ENCODE measurements around the gene BICDL1. TPM values are rescaled to one million over a fixed set of nuclear protein-coding genes. Genes with fewer than 3 reads are reported as not detected.

BICDL1 gene
- total and polyA plus RNA-seq, 2 experiments from 2014 or later: 3.5 to 3.7 TPM

DNA sequence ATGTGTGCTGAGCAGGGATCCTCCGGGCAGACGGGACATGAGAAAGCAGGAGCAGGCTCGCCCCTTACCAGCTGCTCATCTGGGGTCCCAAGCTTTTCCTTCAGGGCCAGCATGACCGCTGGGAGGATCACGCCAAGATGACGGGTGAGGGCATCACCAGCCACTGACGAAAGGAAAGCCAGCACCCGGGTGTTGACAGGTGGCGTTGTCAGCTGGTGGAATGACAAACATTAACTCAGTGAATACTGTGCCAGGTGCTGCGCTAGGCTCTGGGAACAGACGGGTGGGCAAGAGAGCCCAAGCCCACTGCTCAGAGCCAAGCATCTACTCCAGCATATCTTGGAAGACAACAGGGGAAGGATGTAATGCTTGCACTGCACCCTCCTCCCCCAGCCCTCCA lies 148.8 kb downstream of the BICDL1 start:
- Histone ChIP-seq H3K4me1 (ENCODE audit: low read depth) (no peaks in the 10 kb centered on the region), H3K27me3 (no peaks in the 10 kb centered on the region), H3K27ac (no peak overlapping the region), H3K4me3 (no peak overlapping the region), H3K36me3 (peaks cover 86% of the 10 kb centered on the region), H3K9me3 (ENCODE audit: low read depth) (no peaks in the 10 kb centered on the region)
- TF ChIP-seq, protein P1, sequence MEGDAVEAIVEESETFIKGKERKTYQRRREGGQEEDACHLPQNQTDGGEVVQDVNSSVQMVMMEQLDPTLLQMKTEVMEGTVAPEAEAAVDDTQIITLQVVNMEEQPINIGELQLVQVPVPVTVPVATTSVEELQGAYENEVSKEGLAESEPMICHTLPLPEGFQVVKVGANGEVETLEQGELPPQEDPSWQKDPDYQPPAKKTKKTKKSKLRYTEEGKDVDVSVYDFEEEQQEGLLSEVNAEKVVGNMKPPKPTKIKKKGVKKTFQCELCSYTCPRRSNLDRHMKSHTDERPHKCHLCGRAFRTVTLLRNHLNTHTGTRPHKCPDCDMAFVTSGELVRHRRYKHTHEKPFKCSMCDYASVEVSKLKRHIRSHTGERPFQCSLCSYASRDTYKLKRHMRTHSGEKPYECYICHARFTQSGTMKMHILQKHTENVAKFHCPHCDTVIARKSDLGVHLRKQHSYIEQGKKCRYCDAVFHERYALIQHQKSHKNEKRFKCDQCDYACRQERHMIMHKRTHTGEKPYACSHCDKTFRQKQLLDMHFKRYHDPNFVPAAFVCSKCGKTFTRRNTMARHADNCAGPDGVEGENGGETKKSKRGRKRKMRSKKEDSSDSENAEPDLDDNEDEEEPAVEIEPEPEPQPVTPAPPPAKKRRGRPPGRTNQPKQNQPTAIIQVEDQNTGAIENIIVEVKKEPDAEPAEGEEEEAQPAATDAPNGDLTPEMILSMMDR (IDR thresholded peaks at IDR 0.05; ENCODE audit: low read depth, low read length): no peak
- no peak for DNase-seq (ENCODE audit: low read depth in 1 of 2, low spot score in 1 of 2)

DNA sequence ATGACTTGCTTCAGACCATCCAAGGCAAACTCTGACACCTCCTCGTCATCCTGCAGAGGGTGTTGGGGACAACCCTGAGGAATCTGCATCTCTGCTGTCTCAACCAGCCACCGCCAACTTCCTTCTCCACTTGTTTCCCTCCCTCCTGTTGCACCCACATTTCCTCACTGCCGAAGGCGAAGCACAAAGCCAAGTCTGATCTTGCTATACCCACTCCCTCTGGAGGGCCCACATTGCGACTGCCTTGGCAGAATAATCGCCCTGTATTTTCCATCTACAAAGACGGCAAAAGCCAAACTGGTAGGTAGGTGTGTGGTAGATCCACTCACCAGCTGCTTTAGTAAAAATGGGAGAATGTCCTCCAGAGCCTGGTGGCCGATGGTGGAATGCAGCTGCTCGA lies 149.3 kb downstream of the BICDL1 start:
- H3K4me3 ChIP-seq: no peak overlapping the region
- TF ChIP-seq, protein P1 (IDR thresholded peaks at IDR 0.05; ENCODE audit: low read depth, low read length): no peak
- H3K27me3 ChIP-seq: no peaks in the 10 kb centered on the region
- no peaks in the 10 kb centered on the region for H3K9me3 ChIP-seq (ENCODE audit: low read depth)
- H3K4me1 ChIP-seq (ENCODE audit: low read depth): no peaks in the 10 kb centered on the region
- peaks cover 84% of the 10 kb centered on the region for H3K36me3 ChIP-seq
- no peak overlapping the region for H3K27ac ChIP-seq
- no peak for DNase-seq (ENCODE audit: low read depth in 1 of 2, low spot score in 1 of 2)

DNA sequence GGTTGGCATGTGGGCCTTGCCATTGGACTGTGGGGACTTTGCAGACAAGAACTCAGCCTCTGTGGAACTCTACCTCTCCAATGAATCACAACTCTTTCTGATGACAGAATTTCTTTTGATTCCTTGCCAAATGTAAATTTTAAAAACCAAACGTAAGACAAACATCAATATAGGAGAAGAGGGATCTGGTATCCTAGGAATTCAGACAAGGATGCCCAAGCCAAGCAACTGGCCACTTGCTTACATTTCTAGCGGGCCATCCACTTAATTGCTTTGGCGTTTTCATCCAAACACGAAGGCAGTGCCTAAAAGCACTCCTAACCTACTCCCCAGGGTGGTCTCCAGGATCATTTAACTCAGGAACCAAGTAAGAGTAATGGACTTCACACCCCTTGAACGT lies 150.9 kb downstream of the BICDL1 start:
- TF ChIP-seq, protein P1 (IDR thresholded peaks at IDR 0.05; ENCODE audit: low read depth, low read length): no peak
- peaks cover 82% of the 10 kb centered on the region for H3K36me3 ChIP-seq
- no peaks in the 10 kb centered on the region for H3K27me3 ChIP-seq
- H3K4me3 ChIP-seq: no peak overlapping the region
- no peak overlapping the region for H3K27ac ChIP-seq
- no peak for DNase-seq (ENCODE audit: low read depth in 1 of 2, low spot score in 1 of 2)
- H3K9me3 ChIP-seq (ENCODE audit: low read depth): no peaks in the 10 kb centered on the region
- no peaks in the 10 kb centered on the region for H3K4me1 ChIP-seq (ENCODE audit: low read depth)

DNA sequence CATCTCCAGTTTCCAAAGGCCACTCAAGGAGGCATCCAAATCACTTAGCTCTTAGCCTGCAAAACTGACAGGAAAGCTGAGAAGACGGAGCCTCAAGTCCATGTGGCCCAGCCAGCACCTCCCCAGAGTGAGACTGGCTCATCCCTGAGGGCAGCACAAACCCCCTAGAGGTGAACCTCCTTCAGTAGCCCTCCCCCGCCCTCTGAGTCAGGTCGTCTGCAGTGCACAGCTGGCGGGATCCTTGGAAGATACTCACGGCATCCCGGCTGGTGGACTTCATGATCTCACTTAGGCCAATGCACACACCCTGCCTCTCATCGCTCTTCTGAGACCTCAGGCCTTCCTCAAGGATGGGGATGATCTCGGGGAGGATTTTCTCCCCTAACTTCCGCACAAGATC lies 151.6 kb downstream of the BICDL1 start:
- Histone ChIP-seq H3K9me3 (ENCODE audit: low read depth) (no peaks in the 10 kb centered on the region), H3K27me3 (no peaks in the 10 kb centered on the region), H3K4me3 (no peak overlapping the region), H3K27ac (no peak overlapping the region), H3K4me1 (ENCODE audit: low read depth) (no peaks in the 10 kb centered on the region), H3K36me3 (peaks cover 82% of the 10 kb centered on the region)
- DNase-seq (ENCODE audit: low read depth in 1 of 2, low spot score in 1 of 2): no peak
- TF ChIP-seq, protein P1 (IDR thresholded peaks at IDR 0.05; ENCODE audit: low read depth, low read length): no peak

DNA sequence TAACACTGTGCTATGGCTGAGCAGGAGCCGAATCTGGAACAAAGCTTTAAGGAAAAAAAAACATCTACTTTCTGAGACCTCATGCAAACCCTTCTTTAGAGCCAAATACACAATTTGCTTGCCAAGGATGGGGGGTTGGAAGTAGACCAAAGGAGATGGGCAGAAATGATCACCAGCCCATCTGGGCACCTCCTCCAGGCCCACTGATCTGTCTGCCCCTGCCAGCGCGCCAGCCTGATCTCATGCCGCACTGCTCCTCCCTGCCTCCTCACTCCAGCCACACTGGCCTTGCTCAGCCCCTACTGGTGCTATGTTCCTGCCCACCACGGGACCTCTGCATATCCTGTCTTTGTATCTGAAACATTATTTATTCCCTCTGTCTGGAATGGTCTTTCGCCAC lies 152.3 kb downstream of the BICDL1 start:
- Histone ChIP-seq H3K9me3 (ENCODE audit: low read depth) (no peaks in the 10 kb centered on the region), H3K4me1 (ENCODE audit: low read depth) (no peaks in the 10 kb centered on the region), H3K36me3 (peaks cover 80% of the 10 kb centered on the region), H3K4me3 (no peak overlapping the region), H3K27me3 (no peaks in the 10 kb centered on the region), H3K27ac (no peak overlapping the region)
- DNase-seq (ENCODE audit: low read depth in 1 of 2, low spot score in 1 of 2): no peak
- TF ChIP-seq, protein P1 (IDR thresholded peaks at IDR 0.05; ENCODE audit: low read depth, low read length): no peak
